Lower leg skin (tissue), 4 donors: ENCODE results near the gene FGFBP3. TPM values are rescaled to one million over a fixed set of nuclear protein-coding genes. Genes with fewer than 3 reads are reported as not detected.

Experiments
- DNase-seq, 2 donors: peaks; one replicate each; pipeline ENCODE4 v3.0.0-alpha.2; 2019; ENCODE audit warnings: low spot score in 2 of 2
- H3K4me3 ChIP-seq: fragments of 200-600 bp; sonication (generic); 2 replicates; pipeline ENCODE4 v1.5.1; 2017; ENCODE audit warnings: mild to moderate bottlenecking, low read depth; ENCODE audit not compliant: poor library complexity, severe bottlenecking
- CTCF ChIP-seq, 3 donors: fragments of 450-650 bp; IDR thresholded peaks; one replicate each; pipeline ENCODE4 v1.5.1; 2016; ENCODE audit warnings: antibody characterized with exemption in 3 of 3, mild to moderate bottlenecking in 3 of 3, moderate library complexity in 2 of 3
- POLR2A ChIP-seq, 2 donors: fragments of 450-650 bp; IDR thresholded peaks; one replicate each; pipeline ENCODE4 v1.6.1; 2016 to 2017; ENCODE audit warnings: antibody characterized with exemption in 2 of 2, mild to moderate bottlenecking in 1 of 2, moderate library complexity in 1 of 2
- WGBS, 2 donors: methylation state at CpG; one replicate each; pipeline ENCODE4 v1.1.5; 2018; 5-methylcytosine and 5-hydroxymethylcytosine counted together
- intact Hi-C: fragments of 100-400 bp; cut with DNase I; formaldehyde crosslinking; loops from one replicate; pipeline ENCODE4 v1.15.0; 2023; ENCODE audit warnings: low total_unique reads
- total RNA-seq, 4 donors: library from RNA; depleted of rRNA; stranded (reverse); fragments of >200 nt; gene quantifications; one replicate each; pipeline ENCODE4 v1.1.0, GENCODE V29; 2016

The FGFBP3 gene
- total RNA-seq, result 1 to 10 TPM in 3 of 4 donors, under 1 TPM in 1; 0.69 to 1.6 (median 1.3) TPM

GRCh38 chr10:91909117-91909677 lies at the start of gene FGFBP3:
Gene FGFBP3 (minus strand): TSS chr10:91909486. CDS start chr10:91908969, 517 bp downstream.
- TF ChIP-seq CTCF (IDR thresholded peaks at IDR 0.05) (no peak), POLR2A (IDR thresholded peaks at IDR 0.05) (no peak)
- peak within 1 kb of the TSS; percentile 52 for H3K4me3 ChIP-seq
- intact Hi-C loops, result no loop called here
- no peak for DNase-seq
- 0 to 1% methylated on average over 19 of the region's 19 CpGs for WGBS, 2 donors

GRCh38 chr10:91957091-91957490 lies 47.8 kb upstream of the FGFBP3 start:
- no peak for TF ChIP-seq CTCF (IDR thresholded peaks at IDR 0.05)
- WGBS, 2 donors, result 88 to 98% methylated on average over 1 of the region's 1 CpG
- intact Hi-C loops, result no loop called here
- DNase-seq, result no peak
- H3K4me3 ChIP-seq, result no peak overlapping the region

- no peak overlapping the region for H3K4me3 ChIP-seq
- no peak for DNase-seq
- intact Hi-C loops, result no loop called here
- WGBS, 2 donors, result 65 to 67% methylated on average over 3 of the region's 3 CpGs
- TF ChIP-seq POLR2A (IDR thresholded peaks at IDR 0.05), result no peak
- TF ChIP-seq CTCF (IDR thresholded peaks at IDR 0.05), result no peak
Measured at GRCh38 chr10:91955114-91955513, 45.8 kb upstream of the FGFBP3 start.

- 92 to 97% methylated on average over 2 of the region's 2 CpGs for WGBS, 2 donors
- TF ChIP-seq CTCF (IDR thresholded peaks at IDR 0.05), result no peak
- no peak for TF ChIP-seq POLR2A (IDR thresholded peaks at IDR 0.05)
- intact Hi-C loops, result no loop called here
- no peak for DNase-seq
- H3K4me3 ChIP-seq, result no peak overlapping the region
Measured at GRCh38 chr10:91953600-91954160, 44.4 kb upstream of the FGFBP3 start.

GRCh38 chr10:91944880-91945630 lies 35.8 kb upstream of the FGFBP3 start:
- DNase-seq, result no peak
- TF ChIP-seq CTCF (IDR thresholded peaks at IDR 0.05) (no peak), POLR2A (IDR thresholded peaks at IDR 0.05) (no peak)
- WGBS, 2 donors, result 88 to 91% methylated on average over 5 of the region's 5 CpGs
- H3K4me3 ChIP-seq, result no peak overlapping the region
- intact Hi-C loops, result loop anchor here (10.0 kb wide), 1 partner anchor 60 kb away; no protein-coding TSS in a partner anchor
